T-cell (primary cell): Measurements from ENCODE around the gene ACTR2. TPM values are rescaled to one million over a fixed set of nuclear protein-coding genes. Genes with fewer than 3 reads are reported as not detected.

Experiments used
- ATAC-seq, 4 experiments: fragments of 200-7000 bp in 3 of 4; fragments of 150-1000 bp in 1 of 4; cut with Tn5 transposase; replicated peaks in 1 of 4; 1 replicate in 3 of 4; 2 replicates in 1 of 4; pipeline ENCODE4 v1.10.0; 2021; ENCODE audit warnings: moderate library complexity in 3 of 4, mild to moderate bottlenecking in 2 of 4, moderate number of reproducible peaks in 1 of 4
- CTCF ChIA-PET, 2 donors: fragments of 300-600 bp; sonication (Branson Sonifier 250); formaldehyde crosslinking; loops; one replicate each; lab custom pipeline; 2022; ENCODE audit warnings: antibody characterized with exemption in 2 of 2; lab: Charles Lee
- POLR2A ChIA-PET, 2 donors: fragments of 300-600 bp; sonication (Branson Sonifier 250); formaldehyde crosslinking; loops; one replicate each; lab custom pipeline; 2022; ENCODE audit warnings: antibody characterized with exemption in 2 of 2; lab: Charles Lee
- DNase-seq, 35 experiments: peaks; one replicate each; pipeline versions ENCODE4 v3.0.0 to v3.0.0-alpha.2; 2013 to 2023
- H3K27ac ChIP-seq: one replicate; pipeline ENCODE4 v1.5.1; 2013; ENCODE audit warnings: low read length
- H3K27me3 ChIP-seq, 2 experiments: replicated peaks in 1 of 2; 1 replicate in 1 of 2; 2 replicates in 1 of 2; pipeline versions ENCODE4 v1.6.1 to v1.7.0; 2013; ENCODE audit warnings: low read length in 1 of 2, mixed read lengths in 1 of 2; ENCODE audit not compliant: control insufficient read depth in 2 of 2, insufficient read depth in 2 of 2; ENCODE audit errors: extremely low read depth in 1 of 2
- H3K36me3 ChIP-seq, 2 donors: 1 replicate in 1 of 2; 2 replicates in 1 of 2; pipeline versions ENCODE4 v1.6.1 to v1.7.0; 2013; ENCODE audit warnings: low read length in 1 of 2; ENCODE audit not compliant: control insufficient read depth in 2 of 2, insufficient read depth in 1 of 2; ENCODE audit errors: extremely low read depth in 1 of 2
- H3K4me1 ChIP-seq, 2 experiments: 1 replicate in 1 of 2; 2 replicates in 1 of 2; pipeline versions ENCODE4 v1.6.1 to v1.7.0; 2013; ENCODE audit warnings: low read length in 2 of 2, mixed read lengths in 1 of 2; ENCODE audit not compliant: insufficient read depth in 2 of 2, control insufficient read depth in 1 of 2; ENCODE audit errors: extremely low read depth in 1 of 2
- H3K4me3 ChIP-seq, 2 donors: 1 replicate in 1 of 2; 2 replicates in 1 of 2; pipeline versions ENCODE4 v1.5.1 to v1.7.0; 2013; ENCODE audit warnings: mild to moderate bottlenecking in 2 of 2, low read length in 1 of 2, moderate library complexity in 1 of 2; ENCODE audit not compliant: control insufficient read depth in 1 of 2; ENCODE audit errors: extremely low read depth in 1 of 2
- H3K9me3 ChIP-seq: 2 replicates; pipeline ENCODE4 v1.7.0; 2013
- H3K27ac Mint-ChIP-seq, 2 donors: one replicate each; pipeline ENCODE4 v1.8.0; 2020 to 2021; ENCODE audit warnings: mild to moderate bottlenecking in 2 of 2, mixed read lengths in 2 of 2
- H3K27me3 Mint-ChIP-seq, 2 donors: one replicate each; pipeline ENCODE4 v1.8.0; 2021 to 2022; ENCODE audit warnings: mixed read lengths in 2 of 2
- H3K36me3 Mint-ChIP-seq: one replicate; pipeline ENCODE4 v1.8.0; 2021; ENCODE audit warnings: mixed read lengths
- H3K4me1 Mint-ChIP-seq, 3 donors: one replicate each; pipeline ENCODE4 v1.8.0; 2020 to 2022; ENCODE audit warnings: mixed read lengths in 3 of 3, mild to moderate bottlenecking in 1 of 3
- H3K4me3 Mint-ChIP-seq, 3 donors: one replicate each; pipeline ENCODE4 v1.8.0; 2020 to 2022; ENCODE audit warnings: mild to moderate bottlenecking in 3 of 3, mixed read lengths in 3 of 3, moderate library complexity in 3 of 3
- H3K9me3 Mint-ChIP-seq, 3 donors: one replicate each; pipeline ENCODE4 v1.8.0; 2020 to 2022; ENCODE audit warnings: mixed read lengths in 3 of 3
- WGBS: methylation state at CpG from one replicate; pipeline ENCODE4 v1.1.5; 2013; ENCODE audit warnings: missing lambda C conversion rate; ENCODE audit not compliant: insufficient coverage; 5-methylcytosine and 5-hydroxymethylcytosine counted together
- total RNA-seq, 35 experiments: library from RNA in 6 of 35; stranded (reverse) in 6 of 35; fragments of 120-200 nt in 1 of 35; gene quantifications; one replicate each; pipeline versions ENCODE4 v1.2.1 to v1.2.4 and lab custom pipeline; 2013 to 2026

ACTR2 gene
- total RNA-seq, 5 donors from 2014 or later (not counting 1 experiment from before 2014, with no cell fraction given): 234 to 267 (median 246) TPM

DNA sequence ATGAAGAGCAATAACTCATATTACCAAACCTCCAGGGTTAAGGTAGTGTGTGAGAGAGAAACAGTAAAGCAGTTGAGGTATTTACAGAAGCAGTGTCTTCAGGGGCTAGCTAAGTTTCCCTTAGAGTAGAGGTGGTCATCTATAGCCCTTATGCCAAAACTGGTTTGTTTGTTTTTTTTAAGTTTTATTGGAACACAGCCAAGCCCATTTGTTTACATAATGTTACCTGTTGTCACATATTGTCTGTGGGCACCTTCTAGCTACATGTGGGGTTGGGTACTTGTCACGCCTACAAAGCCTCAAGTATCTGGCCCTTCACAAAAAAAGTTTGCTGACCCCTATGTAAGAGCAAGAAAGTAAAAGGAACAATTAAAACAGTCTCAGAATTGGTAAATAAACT, 39.4 kb downstream of the ACTR2 start:
- Histone ChIP-seq H3K4me1 (no peaks in the 10 kb centered on the region), H3K27me3 (no peaks in the 10 kb centered on the region), H3K36me3 (peaks cover 12 to 70% of the 10 kb centered on the region in 2 donors), H3K27ac (no peak overlapping the region), H3K4me3 (no peak overlapping the region), H3K9me3 (no peaks in the 10 kb centered on the region)
- DNase-seq (no peak), ATAC-seq (no peak)
- ChIA-PET CTCF (interaction anchor here (0.6 to 0.9 kb wide), 6 partner anchors 10 to 1763 kb away, joined by 3 to 6 read pairs (median 4); no protein-coding TSS in a partner anchor), POLR2A (no interaction called here)
- no CpG with 5 or more reads among the region's 1 CpG for WGBS
- Mint-ChIP-seq H3K4me3 (no peak overlapping the region), H3K27me3 (no peaks in the 10 kb centered on the region), H3K27ac (peak overlapping the region; percentile 8 to 9), H3K36me3 (peaks cover 43% of the 10 kb centered on the region), H3K9me3 (no peaks in the 10 kb centered on the region), H3K4me1 (peaks cover 1 to 18% (median 9%) of the 10 kb centered on the region in 3 donors)

DNA sequence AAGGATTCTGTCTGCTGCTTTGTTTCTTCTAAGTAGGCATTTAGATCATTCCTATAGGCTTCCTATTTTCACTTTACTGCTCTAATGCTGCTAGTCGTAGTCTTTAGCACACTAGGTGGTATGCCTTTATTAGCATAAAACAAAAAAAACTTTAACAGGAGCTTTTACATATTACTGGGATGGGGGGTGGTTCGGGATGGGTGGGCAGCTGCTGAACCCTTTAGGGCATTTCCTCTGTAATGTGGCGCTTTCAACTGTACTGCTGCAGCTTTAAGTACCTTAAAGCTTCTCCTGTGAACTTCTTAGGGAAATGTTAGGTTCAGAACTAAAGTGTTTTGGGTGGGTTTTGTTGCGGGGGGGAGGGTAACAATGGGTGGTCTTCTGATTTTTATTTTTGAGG, 41.3 kb downstream of the ACTR2 start:
- no peak overlapping the region for H3K27ac ChIP-seq
- Mint-ChIP-seq H3K9me3 (no peaks in the 10 kb centered on the region), H3K27ac (no peak overlapping the region), H3K4me1 (peaks cover 1 to 18% (median 9%) of the 10 kb centered on the region in 3 donors), H3K4me3 (no peak overlapping the region), H3K27me3 (no peaks in the 10 kb centered on the region), H3K36me3 (peaks cover 48% of the 10 kb centered on the region)
- H3K27me3 ChIP-seq: no peaks in the 10 kb centered on the region
- POLR2A ChIA-PET: interaction anchor here in 1 of 2 donors (0.5 to 0.7 kb wide), 2 partner anchors 18 to 42 kb away, joined by 4 to 5 read pairs; partner anchors contain the start of gene ACTR2
- no peak for DNase-seq
- no peak for ATAC-seq
- H3K4me3 ChIP-seq: no peak overlapping the region
- H3K9me3 ChIP-seq: no peaks in the 10 kb centered on the region
- peaks cover 12 to 75% of the 10 kb centered on the region in 2 donors for H3K36me3 ChIP-seq
- WGBS: 100% methylated on average over 1 of the region's 4 CpGs
- CTCF ChIA-PET: no interaction called here
- no peaks in the 10 kb centered on the region for H3K4me1 ChIP-seq

DNA sequence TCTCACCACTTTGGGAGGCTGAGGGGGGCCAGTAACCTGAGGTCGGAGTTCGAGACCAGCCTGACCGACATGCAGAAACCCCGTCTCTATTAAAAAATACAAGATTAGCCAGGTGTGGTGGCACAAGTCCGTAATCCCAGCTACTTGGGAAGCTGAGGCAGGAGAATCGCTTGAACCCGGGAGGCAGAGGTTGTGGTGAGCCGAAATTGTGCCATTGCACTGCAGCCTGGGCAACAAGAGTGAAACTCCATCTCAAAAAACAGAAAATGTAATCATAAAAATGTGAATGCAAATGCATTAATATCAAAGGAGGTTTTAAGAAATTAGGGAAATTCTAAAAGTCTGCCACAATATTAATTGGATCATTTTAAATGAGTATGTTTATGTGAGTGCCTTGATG, 45.7 kb downstream of the ACTR2 start:
- no peak overlapping the region for H3K27ac Mint-ChIP-seq
- peaks cover 0 to 2% of the 10 kb centered on the region in 2 experiments for H3K4me1 ChIP-seq
- POLR2A ChIA-PET: no interaction called here
- H3K36me3 ChIP-seq: peaks cover 0 to 39% of the 10 kb centered on the region in 2 donors
- WGBS: 100% methylated on average over 5 of the region's 8 CpGs
- peaks cover 23% of the 10 kb centered on the region for H3K36me3 Mint-ChIP-seq
- H3K9me3 ChIP-seq: no peaks in the 10 kb centered on the region
- no peak overlapping the region for H3K27ac ChIP-seq
- CTCF ChIA-PET: no interaction called here
- H3K27me3 Mint-ChIP-seq: no peaks in the 10 kb centered on the region
- no peak overlapping the region for H3K4me3 ChIP-seq
- H3K27me3 ChIP-seq: no peaks in the 10 kb centered on the region
- H3K4me3 Mint-ChIP-seq: no peak overlapping the region
- no peaks in the 10 kb centered on the region for H3K9me3 Mint-ChIP-seq
- peaks cover 4 to 7% (median 5%) of the 10 kb centered on the region in 3 donors for H3K4me1 Mint-ChIP-seq
- no peak for DNase-seq
- no peak for ATAC-seq

DNA sequence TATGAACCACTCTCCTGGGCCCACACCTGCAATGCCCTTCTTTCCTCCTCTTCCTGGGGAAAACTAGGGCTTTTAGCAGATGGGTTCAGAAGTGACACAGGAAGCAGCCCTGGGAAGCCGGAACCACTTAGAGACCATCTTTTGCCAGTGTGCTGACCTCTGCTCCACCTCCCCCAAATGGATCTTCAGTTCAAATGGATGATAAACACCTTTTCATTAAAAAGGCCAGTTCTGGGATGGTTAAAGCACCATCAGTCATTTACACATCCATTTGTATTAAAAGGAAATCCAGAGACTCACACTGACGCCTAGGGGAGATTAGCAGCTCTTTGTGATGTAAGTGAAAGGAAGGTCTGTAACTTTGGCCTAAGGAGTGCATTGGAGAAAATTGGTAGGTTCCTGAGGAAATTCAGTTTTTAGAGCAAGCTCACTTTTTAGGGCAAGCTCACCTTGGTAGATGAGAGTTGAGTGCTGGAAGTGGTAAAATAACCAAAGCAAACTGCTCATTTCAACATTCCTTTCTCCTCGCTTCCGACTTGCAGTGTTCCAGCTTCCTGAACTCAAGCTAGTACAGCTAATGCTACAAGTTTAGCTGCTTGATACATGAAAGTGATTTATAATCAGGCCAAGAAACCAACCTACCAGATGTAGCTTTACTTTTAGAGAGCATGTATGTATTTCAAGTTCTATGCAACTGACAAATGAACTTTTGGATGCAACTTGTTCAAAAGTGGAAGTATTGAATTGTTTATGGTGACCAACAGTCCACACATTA, 47.7 kb downstream of the ACTR2 start:
- no peaks in the 10 kb centered on the region for H3K9me3 Mint-ChIP-seq
- ChIA-PET CTCF (interaction anchor here (0.5 to 1.0 kb wide), 3 partner anchors 10 to 277 kb away, joined by 3 read pairs; no protein-coding TSS in a partner anchor), POLR2A (interaction anchor here in 1 of 2 donors (0.6 to 0.7 kb wide), 3 partner anchors 45 to 146 kb away, joined by 3 to 11 read pairs (median 7); partner anchors contain the start of gene ACTR2)
- Histone ChIP-seq H3K4me3 (no peak overlapping the region), H3K36me3 (peaks cover 0 to 24% of the 10 kb centered on the region in 2 donors), H3K4me1 (peaks cover 8 to 13% of the 10 kb centered on the region in 2 experiments), H3K27ac (no peak overlapping the region), H3K9me3 (no peaks in the 10 kb centered on the region), H3K27me3 (no peaks in the 10 kb centered on the region)
- peak in 1 of 4 experiments; percentile 6 for ATAC-seq
- no peaks in the 10 kb centered on the region for H3K27me3 Mint-ChIP-seq
- peaks cover 8 to 16% (median 13%) of the 10 kb centered on the region in 3 donors for H3K4me1 Mint-ChIP-seq
- DNase-seq: no peak
- no peak overlapping the region for H3K4me3 Mint-ChIP-seq
- WGBS: no CpG with 5 or more reads among the region's 4 CpGs
- peaks cover 14% of the 10 kb centered on the region for H3K36me3 Mint-ChIP-seq
- H3K27ac Mint-ChIP-seq: no peak overlapping the region

DNA sequence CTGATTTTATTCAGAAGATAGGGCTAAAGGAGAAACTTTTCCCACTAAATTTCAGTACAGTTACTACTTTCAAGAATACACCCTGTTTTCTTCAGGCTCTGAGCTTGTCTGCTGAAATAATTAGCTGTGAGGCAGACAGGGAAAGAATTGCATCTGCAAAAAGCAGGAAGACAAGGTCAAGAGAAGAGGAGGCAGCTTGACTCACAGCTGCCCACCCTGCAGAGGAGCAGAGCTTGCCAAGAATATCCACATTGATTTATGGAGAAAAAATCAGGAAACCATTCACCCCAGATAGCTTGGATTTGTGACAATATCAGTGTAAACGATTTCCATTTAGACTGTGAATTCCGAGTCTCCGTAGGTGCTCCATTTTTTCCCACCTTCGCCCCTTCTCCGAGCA, 49.0 kb downstream of the ACTR2 start:
- no peaks in the 10 kb centered on the region for H3K27me3 Mint-ChIP-seq
- no peaks in the 10 kb centered on the region for H3K9me3 Mint-ChIP-seq
- Histone ChIP-seq H3K4me3 (no peak overlapping the region), H3K9me3 (no peaks in the 10 kb centered on the region), H3K4me1 (peaks cover 8 to 13% of the 10 kb centered on the region in 2 experiments), H3K27me3 (no peaks in the 10 kb centered on the region), H3K27ac (no peak overlapping the region), H3K36me3 (peaks cover 0 to 20% of the 10 kb centered on the region in 2 donors)
- ATAC-seq (no peak), DNase-seq (no peak)
- CTCF ChIA-PET: interaction anchor here in 1 of 2 donors (0.9 kb wide), 1 partner anchor 9 kb away, joined by 3 read pairs; no protein-coding TSS in a partner anchor
- H3K4me3 Mint-ChIP-seq: no peak overlapping the region
- H3K27ac Mint-ChIP-seq: no peak overlapping the region
- WGBS: 97% methylated on average over 5 of the region's 5 CpGs
- H3K36me3 Mint-ChIP-seq: peaks cover 12% of the 10 kb centered on the region
- H3K4me1 Mint-ChIP-seq: peaks cover 8 to 16% (median 13%) of the 10 kb centered on the region in 3 donors
- POLR2A ChIA-PET: no interaction called here

DNA sequence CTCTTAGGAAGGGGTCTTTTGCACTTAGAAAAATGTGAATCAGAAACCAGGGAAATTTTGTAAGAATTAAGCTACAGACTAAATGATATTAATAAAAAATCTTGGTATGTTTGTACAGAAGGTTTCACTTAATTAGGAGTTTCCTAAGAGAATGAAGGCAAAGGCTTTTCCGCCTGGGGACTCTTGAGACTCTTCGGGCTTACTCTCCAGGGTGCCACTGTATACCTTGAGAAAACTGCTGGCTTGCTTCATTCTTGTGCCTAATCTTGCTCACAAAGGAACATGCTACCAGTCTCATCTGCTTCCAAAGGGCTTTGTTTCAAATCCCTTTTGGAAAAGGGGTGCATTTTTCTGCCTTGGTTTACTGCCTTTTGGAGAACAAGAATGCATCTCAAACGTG, 49.5 kb downstream of the ACTR2 start:
- 80% methylated on average over 1 of the region's 3 CpGs for WGBS
- CTCF ChIA-PET: interaction anchor here in 1 of 2 donors (0.9 kb wide), 1 partner anchor 10 kb away, joined by 3 read pairs; no protein-coding TSS in a partner anchor

More for the DNA sequence above, 49.5 kb downstream of the ACTR2 start:
- no peak overlapping the region for H3K27ac ChIP-seq
- no peaks in the 10 kb centered on the region for H3K27me3 ChIP-seq
- H3K4me1 Mint-ChIP-seq: peaks cover 8 to 16% (median 13%) of the 10 kb centered on the region in 3 donors
- peaks cover 10% of the 10 kb centered on the region for H3K36me3 Mint-ChIP-seq
- H3K4me3 Mint-ChIP-seq: no peak overlapping the region
- no peak overlapping the region for H3K4me3 ChIP-seq
- peaks cover 8 to 13% of the 10 kb centered on the region in 2 experiments for H3K4me1 ChIP-seq
- no peaks in the 10 kb centered on the region for H3K9me3 ChIP-seq
- no peaks in the 10 kb centered on the region for H3K9me3 Mint-ChIP-seq
- no peaks in the 10 kb centered on the region for H3K27me3 Mint-ChIP-seq
- POLR2A ChIA-PET: no interaction called here
- no peak for ATAC-seq
- peaks cover 0 to 15% of the 10 kb centered on the region in 2 donors for H3K36me3 ChIP-seq
- DNase-seq: no peak
- H3K27ac Mint-ChIP-seq: no peak overlapping the region
